ENCODE results near the gene CAPRIN1.

The CAPRIN1 gene

GRCh38 chr11:34040571-34040970, 11.0 kb upstream of the CAPRIN1 start:
- H3K4me3 ChIP-seq (ENCODE audit: low read depth, low read length): no peak overlapping the region
- in situ Hi-C loops (cut with HindIII; ENCODE audit: low pct_ligation_motif_present, low sequenced_read_pairs): no loop called here
- H3K27ac ChIP-seq: no peak overlapping the region
- TF ChIP-seq CTCF (IDR thresholded peaks at IDR 0.05; ENCODE audit: low read depth, low read length, missing control alignments): no peak
- no peaks in the 10 kb centered on the region for H3K36me3 ChIP-seq (replicated peaks)
- no peak for DNase-seq
- H3K27me3 ChIP-seq (replicated peaks): no peaks in the 10 kb centered on the region

- no peak for TF ChIP-seq CTCF (IDR thresholded peaks at IDR 0.05; ENCODE audit: low read depth, low read length, missing control alignments)
- in situ Hi-C loops (cut with HindIII; ENCODE audit: low pct_ligation_motif_present, low sequenced_read_pairs): no loop called here
Measured at GRCh38 chr11:34044664-34045485, 6.7 kb upstream of the CAPRIN1 start.

GRCh38 chr11:34049028-34049427, 2.5 kb upstream of the CAPRIN1 start:
- Histone ChIP-seq H3K27me3 (replicated peaks) (no peaks in the 10 kb centered on the region), H3K4me3 (ENCODE audit: low read depth, low read length) (no peak overlapping the region), H3K27ac (no peak overlapping the region), H3K36me3 (replicated peaks) (peaks cover 5% of the 10 kb centered on the region)
- DNase-seq: no peak
- in situ Hi-C loops (cut with HindIII; ENCODE audit: low pct_ligation_motif_present, low sequenced_read_pairs): no loop called here
- no peak for TF ChIP-seq CTCF (IDR thresholded peaks at IDR 0.05; ENCODE audit: low read depth, low read length, missing control alignments)

More at GRCh38 chr11:34044664-34045485, 6.7 kb upstream of the CAPRIN1 start:
- no peak overlapping the region for H3K4me3 ChIP-seq (ENCODE audit: low read depth, low read length)
- H3K27me3 ChIP-seq (replicated peaks): no peaks in the 10 kb centered on the region
- peak overlapping the region; percentile 72 for H3K27ac ChIP-seq
- peak; percentile 89 for DNase-seq
- no peaks in the 10 kb centered on the region for H3K36me3 ChIP-seq (replicated peaks)

- in situ Hi-C loops (cut with HindIII; ENCODE audit: low pct_ligation_motif_present, low sequenced_read_pairs): no loop called here
- H3K4me3 ChIP-seq (ENCODE audit: low read depth, low read length): peak overlapping the region; percentile 91
- peak; percentile 61 for DNase-seq
- H3K27me3 ChIP-seq (replicated peaks): no peaks in the 10 kb centered on the region
- H3K36me3 ChIP-seq (replicated peaks): peaks cover 13% of the 10 kb centered on the region
- TF ChIP-seq CTCF (IDR thresholded peaks at IDR 0.05; ENCODE audit: low read depth, low read length, missing control alignments): no peak
- peak overlapping the region; percentile 100 for H3K27ac ChIP-seq
Measured at GRCh38 chr11:34050581-34051348, 766 bp upstream of the CAPRIN1 start.

GRCh38 chr11:34052036-34052607, 591 bp downstream of the CAPRIN1 start:
- DNase-seq: peak; percentile 82
- Histone ChIP-seq H3K36me3 (replicated peaks) (peaks cover 13% of the 10 kb centered on the region), H3K4me3 (ENCODE audit: low read depth, low read length) (peak overlapping the region; percentile 91), H3K27me3 (replicated peaks) (no peaks in the 10 kb centered on the region), H3K27ac (peak overlapping the region; percentile 100)
- no peak for TF ChIP-seq CTCF (IDR thresholded peaks at IDR 0.05; ENCODE audit: low read depth, low read length, missing control alignments)
- in situ Hi-C loops (cut with HindIII; ENCODE audit: low pct_ligation_motif_present, low sequenced_read_pairs): no loop called here
